ENCODE measurements around the gene ERGIC3. TPM values are rescaled to one million over a fixed set of nuclear protein-coding genes. Genes with fewer than 3 reads are reported as not detected.
A peak's percentile ranks its signal among the peaks of the same experiment; 100 is the strongest.

Gene ERGIC3
- total RNA-seq (2014; rRNA removed; shearing (Covaris generic)), result 570 and 706 TPM in 2 replicates

- peak; percentile 97 for DNase-seq (ENCODE audit: low read depth)
Observed at GRCh38 chr20:35541783-35542662, at the start of gene ERGIC3. Gene ERGIC3 (plus strand): TSS chr20:35542078. CDS start chr20:35542098, 20 bp downstream.

DNA sequence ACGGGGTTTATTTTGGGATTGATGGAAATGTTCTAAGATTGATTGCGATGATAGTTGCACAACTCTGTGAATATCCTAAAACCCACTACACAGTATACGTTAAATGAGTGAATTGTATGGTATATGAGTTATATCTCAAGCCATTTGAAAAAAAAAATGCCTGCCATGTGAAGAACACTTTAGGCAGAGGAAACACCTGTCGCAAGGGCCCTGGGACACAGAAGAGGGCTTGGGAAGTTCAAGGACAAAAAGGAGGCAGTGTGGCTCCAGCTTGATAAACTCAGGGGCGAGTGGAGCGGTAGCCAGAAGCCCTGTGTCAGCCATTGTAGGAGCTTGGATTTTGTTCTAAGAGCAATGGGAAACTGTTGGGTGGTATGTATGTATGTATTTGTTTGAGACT is 49.5 kb upstream of the ERGIC3 start:
- DNase-seq (ENCODE audit: low read depth), result no peak

- no peak for DNase-seq (ENCODE audit: low read depth)
Observed at GRCh38 chr20:35496481-35496880, 45.4 kb upstream of the ERGIC3 start.

GRCh38 chr20:35497320-35497719 is 44.6 kb upstream of the ERGIC3 start:
- no peak for DNase-seq (ENCODE audit: low read depth)

DNA sequence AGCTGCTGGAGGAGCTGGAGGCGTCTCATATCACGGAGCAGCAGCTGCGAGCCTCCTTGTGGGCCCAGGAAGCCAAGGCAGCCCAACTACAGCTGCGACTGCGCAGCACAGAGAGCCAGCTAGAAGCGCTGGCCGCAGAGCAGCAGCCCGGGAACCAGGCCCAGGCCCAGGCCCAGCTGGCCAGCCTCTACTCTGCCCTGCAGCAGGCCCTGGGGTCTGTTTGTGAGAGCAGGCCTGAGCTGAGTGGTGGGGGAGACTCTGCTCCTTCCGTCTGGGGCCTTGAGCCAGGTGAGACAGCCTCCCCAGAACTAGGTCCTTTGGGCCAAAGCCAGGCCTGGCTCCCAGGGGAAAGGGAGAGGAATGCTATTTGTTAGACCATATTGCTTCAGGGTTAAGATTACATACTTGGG is 44.1 kb upstream of the ERGIC3 start:
- no peak for DNase-seq (ENCODE audit: low read depth)

DNA sequence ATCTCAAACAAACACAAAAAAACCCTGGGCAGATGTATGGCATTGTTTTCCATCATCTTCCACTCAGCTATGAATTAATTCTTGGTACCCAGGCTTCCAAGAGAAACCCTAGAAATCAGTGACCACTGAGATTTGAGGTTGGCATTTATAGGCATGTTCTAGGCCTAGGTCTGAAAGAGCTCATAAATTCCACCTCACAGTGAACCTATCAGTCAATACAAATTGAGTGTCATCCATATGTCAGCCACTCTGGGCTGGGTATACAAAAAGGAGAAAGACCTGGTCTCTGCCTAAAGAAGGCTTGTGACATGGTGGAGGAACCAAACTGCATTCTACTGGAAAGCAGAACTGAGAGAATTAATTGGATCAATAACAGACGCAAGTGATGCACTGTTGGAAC is 42.6 kb upstream of the ERGIC3 start:
- no peak for DNase-seq (ENCODE audit: low read depth)

DNA sequence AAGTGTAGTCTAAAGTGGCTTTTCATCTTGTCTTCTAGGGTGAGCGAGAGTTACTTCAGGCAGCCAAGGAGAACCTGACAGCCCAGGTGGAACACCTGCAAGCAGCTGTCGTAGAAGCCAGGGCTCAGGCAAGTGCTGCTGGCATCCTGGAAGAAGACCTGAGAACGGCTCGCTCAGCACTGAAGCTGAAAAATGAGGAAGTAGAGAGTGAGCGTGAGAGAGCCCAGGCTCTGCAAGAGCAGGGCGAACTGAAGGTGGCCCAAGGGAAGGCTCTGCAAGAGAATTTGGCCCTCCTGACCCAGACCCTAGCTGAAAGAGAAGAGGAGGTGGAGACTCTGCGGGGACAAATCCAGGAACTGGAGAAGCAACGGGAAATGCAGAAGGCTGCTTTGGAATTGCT is 39.5 kb upstream of the ERGIC3 start:
- DNase-seq (ENCODE audit: low read depth), result no peak

GRCh38 chr20:35503281-35503680 is 38.6 kb upstream of the ERGIC3 start:
- DNase-seq (ENCODE audit: low read depth), result no peak

DNA sequence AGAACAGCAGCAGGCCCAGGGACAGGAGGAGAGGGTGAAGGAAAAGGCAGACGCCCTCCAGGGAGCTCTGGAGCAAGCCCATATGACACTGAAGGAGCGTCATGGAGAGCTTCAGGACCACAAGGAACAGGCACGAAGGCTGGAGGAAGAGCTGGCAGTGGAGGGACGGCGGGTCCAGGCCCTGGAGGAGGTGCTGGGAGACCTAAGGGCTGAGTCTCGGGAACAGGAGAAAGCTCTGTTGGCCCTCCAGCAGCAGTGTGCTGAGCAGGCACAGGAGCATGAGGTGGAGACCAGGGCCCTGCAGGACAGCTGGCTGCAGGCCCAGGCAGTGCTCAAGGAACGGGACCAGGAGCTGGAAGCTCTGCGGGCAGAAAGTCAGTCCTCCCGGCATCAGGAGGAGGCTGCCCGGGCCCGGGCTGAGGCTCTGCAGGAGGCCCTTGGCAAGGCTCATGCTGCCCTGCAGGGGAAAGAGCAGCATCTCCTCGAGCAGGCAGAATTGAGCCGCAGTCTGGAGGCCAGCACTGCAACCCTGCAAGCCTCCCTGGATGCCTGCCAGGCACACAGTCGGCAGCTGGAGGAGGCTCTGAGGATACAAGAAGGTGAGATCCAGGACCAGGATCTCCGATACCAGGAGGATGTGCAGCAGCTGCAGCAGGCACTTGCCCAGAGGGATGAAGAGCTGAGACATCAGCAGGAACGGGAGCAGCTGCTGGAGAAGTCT is 37.9 kb upstream of the ERGIC3 start:
- DNase-seq (ENCODE audit: low read depth), result no peak

- DNase-seq (ENCODE audit: low read depth), result no peak
Observed at GRCh38 chr20:35504751-35505150, 37.1 kb upstream of the ERGIC3 start.

DNA sequence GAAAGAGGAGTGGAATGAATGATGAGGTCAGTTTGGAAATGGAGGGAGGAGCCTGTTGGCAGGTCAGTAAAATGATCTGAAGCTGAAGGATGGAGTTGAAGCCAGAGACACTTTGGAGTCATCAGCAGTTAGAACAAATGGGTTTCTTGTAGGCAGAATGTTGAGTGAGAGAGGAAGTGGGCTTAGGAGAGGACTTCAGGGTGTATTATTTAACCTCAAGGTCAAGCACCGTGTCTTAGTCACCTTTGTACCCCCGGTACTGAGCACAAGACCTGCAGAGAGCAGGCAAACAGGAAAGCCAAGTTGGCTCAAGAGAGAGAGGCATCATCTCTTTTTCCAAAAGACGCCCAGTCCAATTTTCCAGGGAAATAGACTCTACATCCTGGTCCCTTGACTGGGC is 35.7 kb upstream of the ERGIC3 start:
- no peak for DNase-seq (ENCODE audit: low read depth)

- no peak for DNase-seq (ENCODE audit: low read depth)
Observed at GRCh38 chr20:35506872-35507638, 34.8 kb upstream of the ERGIC3 start.

GRCh38 chr20:35508493-35509218 is 33.2 kb upstream of the ERGIC3 start:
- no peak for DNase-seq (ENCODE audit: low read depth)

GRCh38 chr20:35510951-35511735 is 30.7 kb upstream of the ERGIC3 start:
- no peak for DNase-seq (ENCODE audit: low read depth)

DNA sequence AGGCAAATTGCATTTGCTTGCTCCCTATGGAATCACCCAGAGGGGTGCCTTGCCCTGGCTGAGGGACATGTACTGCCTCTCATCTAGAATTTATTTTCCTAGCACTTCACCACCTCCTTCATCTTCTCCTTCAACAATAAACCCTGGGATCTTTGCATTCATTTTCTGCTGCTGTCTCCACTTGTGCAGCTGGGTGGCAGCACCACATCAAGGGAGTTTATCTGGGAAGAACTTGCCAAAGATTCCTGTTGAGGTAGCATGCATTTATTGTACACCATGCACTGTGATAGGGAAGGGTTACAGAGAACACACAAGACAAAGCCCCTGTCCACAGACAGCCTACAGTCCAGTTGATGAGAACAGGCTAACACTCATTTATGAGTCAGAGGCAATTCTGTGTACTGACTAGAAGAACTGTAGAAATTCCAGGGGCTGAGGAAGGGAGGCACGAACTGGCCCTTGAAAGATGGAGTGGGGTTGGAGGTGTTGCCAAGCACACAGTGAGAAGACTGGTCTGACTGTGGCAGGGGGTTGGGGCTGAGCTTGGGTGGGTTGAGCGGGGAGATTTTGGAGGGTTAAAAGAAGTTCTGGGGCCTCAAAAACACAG is 30.0 kb upstream of the ERGIC3 start:
- DNase-seq (ENCODE audit: low read depth), result peak; percentile 55

DNA sequence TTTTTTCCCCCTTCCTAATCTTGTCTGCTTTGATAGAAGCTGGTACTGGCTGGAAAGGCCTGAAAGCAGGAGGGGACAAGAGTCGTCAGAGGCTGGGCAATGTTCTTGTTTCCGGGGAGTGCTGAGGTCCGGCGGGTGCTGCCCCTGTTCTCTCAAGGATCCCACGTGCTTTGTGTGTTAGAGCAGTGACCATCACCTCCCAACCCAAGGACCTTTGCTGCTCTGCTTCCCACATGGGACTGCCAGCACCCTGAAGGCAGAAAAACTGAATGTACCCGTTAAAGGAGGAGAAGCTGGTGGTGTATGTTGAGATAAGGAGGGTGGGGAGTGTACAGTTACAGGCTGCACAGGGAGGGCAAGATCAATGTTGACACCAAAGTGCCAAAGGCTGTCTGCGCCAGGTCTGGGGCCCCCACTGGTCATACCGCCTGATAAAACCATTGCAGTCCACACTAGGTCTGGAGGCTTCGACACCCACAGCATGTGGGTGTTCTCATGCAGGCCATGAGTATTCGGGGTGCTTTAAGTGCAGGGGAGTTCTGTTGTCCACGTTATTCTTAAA is 27.4 kb upstream of the ERGIC3 start:
- DNase-seq (ENCODE audit: low read depth), result no peak

- DNase-seq (ENCODE audit: low read depth), result no peak
Observed at GRCh38 chr20:35515341-35515740, 26.5 kb upstream of the ERGIC3 start.

DNA sequence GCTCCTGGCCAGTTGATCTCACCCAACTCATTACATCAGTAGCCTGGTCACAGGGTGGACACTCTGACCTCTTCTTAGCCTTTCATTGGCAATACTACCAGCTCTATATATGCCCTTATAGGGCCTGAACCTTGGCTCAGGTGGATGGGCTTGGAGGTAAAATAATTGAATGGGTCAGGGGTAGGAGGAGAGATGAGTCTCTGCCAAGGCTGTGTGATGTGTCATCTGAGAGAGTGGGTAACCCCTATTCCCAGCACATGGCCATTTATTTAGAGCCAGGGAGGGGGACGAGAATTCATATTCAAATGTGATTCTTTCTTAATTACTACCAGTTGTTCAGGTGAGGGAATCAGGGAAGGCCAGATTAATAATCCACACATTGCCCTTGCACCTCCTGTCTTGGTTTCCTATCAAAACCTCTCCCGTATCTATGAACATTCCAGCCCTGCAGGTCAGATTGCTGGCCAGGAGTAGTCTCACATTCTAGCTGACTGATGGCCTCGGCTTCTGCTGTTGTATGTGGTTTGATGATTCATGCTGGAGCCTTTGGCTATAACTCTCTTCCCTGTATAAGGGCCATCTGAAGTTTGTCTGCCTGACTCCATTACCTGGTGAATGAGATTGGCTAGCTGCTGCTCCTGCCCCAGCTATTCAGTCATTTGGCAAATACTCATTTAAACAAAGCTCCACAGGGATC is 25.8 kb upstream of the ERGIC3 start:
- peak; percentile 91 for DNase-seq (ENCODE audit: low read depth)

DNA sequence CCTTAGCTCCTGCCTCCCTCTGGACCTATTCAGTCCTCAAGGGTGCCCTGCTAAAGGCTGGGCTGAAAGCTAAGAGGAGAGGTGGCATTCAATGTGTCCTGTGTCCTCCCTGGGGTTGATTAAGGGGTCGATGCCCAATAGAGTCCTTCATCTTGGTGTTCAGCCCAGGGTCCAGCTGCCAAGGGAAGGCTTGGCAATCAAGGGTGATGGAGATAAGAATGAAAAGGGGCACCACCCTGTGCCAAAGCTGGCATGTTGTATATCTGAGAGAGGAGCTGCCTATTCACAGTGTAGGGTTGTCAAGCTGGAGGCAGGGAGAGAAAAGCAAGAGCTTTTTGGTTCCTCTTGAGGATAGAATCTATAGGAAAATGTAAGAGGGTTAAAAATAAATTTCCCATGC is 24.8 kb upstream of the ERGIC3 start:
- DNase-seq (ENCODE audit: low read depth), result no peak

Data from RPMI7951 (cell line).